A204.1 (cell line): ENCODE results near the gene TAAR5.
"Not testable (repeated sequence)": the region's sequence is repeated elsewhere in the genome, so short reads cannot be mapped to it uniquely, and the experiment has no call there.

Source experiments
- FAIRE-seq: peaks from 2 replicates; lab custom pipeline; 2012; peaks lifted over from hg19 to GRCh38; lab: Jason Lieb, UNC

TAAR5 gene

GRCh38 chr6:132570221-132570777 lies 19.2 kb downstream of the TAAR5 start, which contains the start of gene TAAR6:
TAAR6 (plus strand) TSS chr6:132570322; CDS start chr6:132570322, 0 bp downstream.
- FAIRE-seq: no peak

DNA sequence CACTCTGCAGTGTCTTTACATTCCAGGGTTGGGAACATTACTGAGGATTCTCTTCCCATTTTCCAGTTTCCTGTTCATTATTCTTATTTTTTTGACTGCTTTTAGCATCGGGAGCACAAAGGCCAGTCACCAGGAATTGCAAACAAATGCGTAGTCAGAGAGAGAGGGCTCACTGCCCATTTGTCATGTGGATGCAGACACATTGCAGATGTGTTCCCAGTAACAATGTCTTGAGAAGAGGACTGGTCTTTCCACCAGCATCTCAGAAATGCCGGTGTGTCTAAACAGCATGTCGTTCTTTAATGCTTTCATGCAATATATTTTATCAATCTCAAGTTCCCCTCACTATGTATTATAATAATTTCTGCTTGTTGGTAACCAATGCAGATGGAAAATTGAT lies 20.4 kb downstream of the TAAR5 start:
- FAIRE-seq: no peak

- no peak for FAIRE-seq
Measured at GRCh38 chr6:132568611-132569010, 20.9 kb downstream of the TAAR5 start.

DNA sequence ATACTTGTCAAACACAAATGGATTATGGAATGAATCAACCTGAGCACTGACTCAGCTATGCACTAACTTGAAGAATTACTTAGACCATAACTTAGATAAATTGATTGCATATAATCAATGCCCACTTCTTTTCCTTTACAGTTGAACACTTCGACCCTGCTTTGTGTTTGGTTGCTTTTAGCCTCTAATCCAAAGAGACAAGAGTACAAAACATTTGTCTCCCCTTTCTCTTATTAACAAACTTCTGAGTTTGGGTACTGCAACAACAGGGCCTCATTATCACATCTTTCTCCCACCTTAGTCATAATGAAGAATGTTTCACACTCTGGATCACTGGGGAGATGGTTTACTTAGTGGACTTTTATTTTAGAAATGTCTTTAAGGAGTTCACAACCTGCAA lies 22.0 kb downstream of the TAAR5 start:
- FAIRE-seq: no peak

DNA sequence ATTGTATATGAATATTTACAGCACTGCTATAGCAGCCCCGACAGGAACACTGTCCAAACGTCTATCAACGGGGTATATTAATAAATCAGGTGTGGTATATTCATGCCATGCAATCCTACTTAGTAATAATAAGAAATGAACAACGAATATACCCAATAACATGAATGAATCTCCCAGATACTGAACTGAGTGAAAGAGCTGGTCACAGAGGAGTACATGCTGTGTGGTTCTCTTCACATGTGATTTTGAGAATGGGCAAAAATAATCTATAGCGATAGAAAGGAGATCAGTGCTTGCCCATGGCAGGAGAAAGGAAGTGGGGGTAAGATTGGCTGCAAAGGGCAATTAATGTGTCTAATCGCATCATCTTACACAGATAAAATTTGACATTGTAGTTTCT lies 23.1 kb downstream of the TAAR5 start:
- no peak for FAIRE-seq

- FAIRE-seq: not testable (repeated sequence)
Measured at GRCh38 chr6:132560087-132560486, 29.5 kb downstream of the TAAR5 start.

GRCh38 chr6:132552372-132552771 lies 37.2 kb downstream of the TAAR5 start, which contains the start of gene TAAR8:
TAAR8 (plus strand) TSS chr6:132552672; CDS start chr6:132552693, 21 bp downstream.
- no peak for FAIRE-seq

GRCh38 chr6:132551214-132551613 lies 38.3 kb downstream of the TAAR5 start:
- no peak for FAIRE-seq

DNA sequence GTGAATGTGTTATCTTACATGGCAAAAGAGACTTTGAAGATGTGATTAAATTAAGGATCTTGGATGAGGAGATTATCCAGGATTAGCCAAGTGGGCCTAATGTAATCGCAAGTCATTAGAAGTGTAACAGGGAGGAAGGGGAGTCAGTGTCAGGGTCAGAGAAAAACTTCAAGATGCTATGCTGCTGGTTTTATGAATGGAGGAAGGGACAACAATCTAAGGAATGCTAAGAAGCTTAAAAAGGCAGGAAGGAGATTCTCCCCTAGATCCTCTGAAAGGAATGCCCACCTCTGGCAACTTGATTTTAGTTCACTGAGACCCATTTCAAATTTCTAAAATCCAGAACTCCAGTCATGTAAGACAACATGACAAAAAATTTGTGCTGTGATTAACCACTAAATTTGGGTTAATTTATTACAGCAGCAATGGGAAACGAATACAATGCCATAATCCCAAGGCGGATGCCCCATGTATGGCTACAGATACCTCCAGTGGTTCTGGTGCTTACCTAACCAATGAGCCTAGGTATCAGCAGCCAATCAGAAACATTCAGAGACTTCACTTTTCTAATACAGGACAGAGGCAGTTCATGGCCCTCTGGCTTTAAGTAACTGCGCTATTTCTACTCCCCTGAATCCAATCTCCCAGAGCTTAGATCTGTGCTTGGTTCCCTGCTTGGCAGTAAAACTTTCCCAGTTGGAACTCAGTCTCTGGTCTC lies 40.6 kb downstream of the TAAR5 start:
- FAIRE-seq: no peak

GRCh38 chr6:132544826-132545225 lies 44.7 kb downstream of the TAAR5 start:
- no peak for FAIRE-seq
